Measurements from ENCODE around the gene MAK. TPM values are rescaled to one million over a fixed set of nuclear protein-coding genes. Genes with fewer than 3 reads are reported as not detected.
A peak's percentile ranks its signal among the peaks of the same experiment; 100 is the strongest.
"Not testable (repeated sequence)": the region's sequence is repeated elsewhere in the genome, so short reads cannot be mapped to it uniquely, and the experiment has no call there.

Gene MAK, protein sequence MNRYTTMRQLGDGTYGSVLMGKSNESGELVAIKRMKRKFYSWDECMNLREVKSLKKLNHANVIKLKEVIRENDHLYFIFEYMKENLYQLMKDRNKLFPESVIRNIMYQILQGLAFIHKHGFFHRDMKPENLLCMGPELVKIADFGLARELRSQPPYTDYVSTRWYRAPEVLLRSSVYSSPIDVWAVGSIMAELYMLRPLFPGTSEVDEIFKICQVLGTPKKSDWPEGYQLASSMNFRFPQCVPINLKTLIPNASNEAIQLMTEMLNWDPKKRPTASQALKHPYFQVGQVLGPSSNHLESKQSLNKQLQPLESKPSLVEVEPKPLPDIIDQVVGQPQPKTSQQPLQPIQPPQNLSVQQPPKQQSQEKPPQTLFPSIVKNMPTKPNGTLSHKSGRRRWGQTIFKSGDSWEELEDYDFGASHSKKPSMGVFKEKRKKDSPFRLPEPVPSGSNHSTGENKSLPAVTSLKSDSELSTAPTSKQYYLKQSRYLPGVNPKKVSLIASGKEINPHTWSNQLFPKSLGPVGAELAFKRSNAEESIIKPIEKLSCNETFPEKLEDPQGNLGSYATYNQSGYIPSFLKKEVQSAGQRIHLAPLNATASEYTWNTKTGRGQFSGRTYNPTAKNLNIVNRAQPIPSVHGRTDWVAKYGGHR
- total RNA-seq, result not detected

GRCh38 chr6:10837995-10838793 lies at the start of gene MAK:
MAK (minus strand) TSS chr6:10838539; CDS start chr6:10830648, 7,891 bp downstream.
- in situ Hi-C loops (cut with MboI; ENCODE audit: low sequenced_read_pairs in 4 of 4) (no loop called here), intact Hi-C loops (cut with DNase I; ENCODE audit: low total_unique reads) (no loop called here)
- peaks cover 7 to 9% of the 10 kb centered on the region in 2 donors for H3K4me1 ChIP-seq
- DNase-seq, result peak; percentile 32 to 54
- TF ChIP-seq CTCF (IDR thresholded peaks at IDR 0.05 in 4 of 5, conservative IDR thresholded peaks at IDR 0.05 in 1 of 5) (no peak), POLR2A (IDR thresholded peaks at IDR 0.05) (peak; percentile 24 to 26)
- peak; percentile 83 to 89 for ATAC-seq
- H3K9me3 ChIP-seq, result no peaks in the 10 kb centered on the region
- H3K27ac ChIP-seq, result peak within 1 kb of the TSS in 1 of 4 donors; percentile 30
- H3K27me3 ChIP-seq, result peaks cover 26 to 49% (median 42%) of the 10 kb centered on the region in 3 donors
- no peaks in the 10 kb centered on the region for H3K36me3 ChIP-seq
- H3K4me3 ChIP-seq, result peak within 1 kb of the TSS; percentile 54 to 76 (median 70)

GRCh38 chr6:10886691-10887502 lies 48.6 kb upstream of the MAK start, which contains the start of gene SYCP2L:
SYCP2L (plus strand) TSS chr6:10887052; CDS start chr6:10887127, 75 bp downstream.
- intact Hi-C loops (cut with DNase I; ENCODE audit: low total_unique reads), result no loop called here
- peak within 1 kb of the TSS in 1 of 4 donors; percentile 8 for H3K27ac ChIP-seq
- ATAC-seq (peak in 1 of 2 donors; percentile 21), DNase-seq (no peak)
- TF ChIP-seq CTCF (IDR thresholded peaks at IDR 0.05 in 4 of 5, conservative IDR thresholded peaks at IDR 0.05 in 1 of 5), result peak in 2 of 5 experiments; percentile 17 to 21
- no peak for TF ChIP-seq POLR2A (IDR thresholded peaks at IDR 0.05)
- H3K4me3 ChIP-seq, result peak within 1 kb of the TSS; percentile 33 to 56 (median 43)
- no peaks in the 10 kb centered on the region for H3K9me3 ChIP-seq
- in situ Hi-C loops (cut with MboI; ENCODE audit: low sequenced_read_pairs in 4 of 4), result no loop called here
- no peaks in the 10 kb centered on the region for H3K4me1 ChIP-seq
- no peaks in the 10 kb centered on the region for H3K36me3 ChIP-seq
- peaks cover 50 to 77% (median 54%) of the 10 kb centered on the region in 3 donors for H3K27me3 ChIP-seq

DNA sequence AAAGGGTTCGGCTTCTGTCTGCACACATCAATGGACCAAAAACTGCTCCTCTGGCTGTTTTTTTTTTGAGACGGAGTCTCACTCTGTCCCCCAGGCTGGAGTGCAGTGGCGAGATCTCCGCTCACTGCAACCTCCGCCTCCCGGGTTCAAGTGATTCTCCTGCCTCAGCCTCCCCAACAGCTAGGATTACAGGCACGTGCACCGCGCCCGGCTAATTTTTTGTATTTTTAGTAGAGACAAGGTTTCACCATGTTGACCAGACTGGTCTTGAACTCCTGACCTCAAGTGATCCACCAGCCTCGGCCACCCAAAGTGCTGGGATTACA lies 48.0 kb upstream of the MAK start:
- H3K9me3 ChIP-seq; in situ Hi-C loops (cut with MboI; ENCODE audit: low sequenced_read_pairs in 4 of 4); DNase-seq; H3K27ac ChIP-seq; H3K4me1 ChIP-seq; H3K36me3 ChIP-seq; intact Hi-C loops (cut with DNase I; ENCODE audit: low total_unique reads); ATAC-seq: not testable (repeated sequence)
- H3K4me3 ChIP-seq, result peak overlapping the region; percentile 33 to 56 (median 43)
- peaks cover 55 to 82% (median 58%) of the 10 kb centered on the region in 3 donors for H3K27me3 ChIP-seq

- intact Hi-C loops (cut with DNase I; ENCODE audit: low total_unique reads), result no loop called here
- Histone ChIP-seq H3K9me3 (no peaks in the 10 kb centered on the region), H3K36me3 (no peaks in the 10 kb centered on the region), H3K4me3 (peak overlapping the region in 1 of 4 donors; percentile 31), H3K27me3 (peaks cover 65 to 89% (median 71%) of the 10 kb centered on the region in 3 donors), H3K4me1 (no peaks in the 10 kb centered on the region), H3K27ac (no peak overlapping the region)
- DNase-seq, result no peak
- in situ Hi-C loops (cut with MboI; ENCODE audit: low sequenced_read_pairs in 4 of 4), result no loop called here
- TF ChIP-seq CTCF (IDR thresholded peaks at IDR 0.05 in 4 of 5, conservative IDR thresholded peaks at IDR 0.05 in 1 of 5) (no peak), POLR2A (IDR thresholded peaks at IDR 0.05) (no peak)
- ATAC-seq, result no peak
These were observed 46.1 kb upstream of the MAK start for GRCh38 chr6:10884245-10884972.

Data from gastrocnemius medialis (tissue), 4 donors.